Activated T-cell treated with anti-CD3 and anti-CD28 coated beads for 1 hour (primary cell): ENCODE measurements around the gene ZFYVE27.

Source experiments
- DNase-seq: peaks from one replicate; pipeline ENCODE4 v3.0.0-alpha.2; 2020; ENCODE audit warnings: low read depth

The ZFYVE27 gene

GRCh38 chr10:97791824-97792721 is 55.1 kb downstream of the ZFYVE27 start:
- DNase-seq: peak; percentile 66

GRCh38 chr10:97795886-97796285 is 59.0 kb downstream of the ZFYVE27 start:
- DNase-seq: no peak

GRCh38 chr10:97796651-97797050 is 59.7 kb downstream of the ZFYVE27 start:
- no peak for DNase-seq

- no peak for DNase-seq
These were observed 62.2 kb downstream of the ZFYVE27 start for GRCh38 chr10:97798958-97799610.

GRCh38 chr10:97800474-97800873 is 63.5 kb downstream of the ZFYVE27 start:
- DNase-seq: no peak

- DNase-seq: no peak
These were observed 64.5 kb downstream of the ZFYVE27 start for GRCh38 chr10:97801422-97801821.

- DNase-seq: no peak
These were observed 68.4 kb downstream of the ZFYVE27 start for GRCh38 chr10:97805096-97805884.

GRCh38 chr10:97805949-97806348 is 69.0 kb downstream of the ZFYVE27 start:
- DNase-seq: no peak

- DNase-seq: no peak
These were observed 73.5 kb downstream of the ZFYVE27 start for GRCh38 chr10:97810446-97810845.
